ENCODE results near the gene KLHL33. TPM values are rescaled to one million over a fixed set of nuclear protein-coding genes. Genes with fewer than 3 reads are reported as not detected.
A peak's percentile ranks its signal among the peaks of the same experiment; 100 is the strongest.

KLHL33 gene
- total RNA-seq, 4 donors from 2014 or later: 0.27 to 2.0 (median 0.36) TPM

DNA sequence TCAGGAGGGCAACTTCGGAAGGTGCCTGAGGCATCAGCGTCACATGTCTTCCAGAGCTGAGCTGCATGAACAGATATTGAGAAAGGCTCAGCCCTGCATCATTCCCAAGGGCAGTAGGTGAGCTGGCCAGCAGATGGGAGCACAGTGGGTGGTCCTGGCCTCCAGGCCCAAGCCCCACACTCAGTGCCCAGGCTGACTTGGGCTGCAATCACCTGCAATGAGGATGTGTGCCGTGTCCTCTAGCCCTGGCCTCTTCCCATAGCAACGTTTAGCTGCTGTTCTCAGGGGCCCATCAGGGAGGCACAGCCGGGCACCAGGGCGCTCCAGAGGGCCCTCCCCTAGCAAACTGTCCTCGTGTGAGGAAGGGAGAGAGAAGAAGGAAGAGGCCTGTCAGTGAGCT lies 54.6 kb downstream of the KLHL33 start:
- Histone ChIP-seq H3K36me3 (peaks cover 93 to 98% of the 10 kb centered on the region in 2 donors), H3K4me3 (replicated peaks in 1 of 3) (no peak overlapping the region), H3K9me3 (no peaks in the 10 kb centered on the region), H3K27me3 (no peaks in the 10 kb centered on the region), H3K4me1 (no peaks in the 10 kb centered on the region), H3K27ac (no peak overlapping the region)
- intact Hi-C loops (cut with DNase I): no loop called here
- 89% methylated on average over 7 of the region's 7 CpGs for WGBS, 2 donors
- TF ChIP-seq CTCF (IDR thresholded peaks at IDR 0.05) (no peak), POLR2A (IDR thresholded peaks at IDR 0.05) (no peak)
- DNase-seq: no peak

DNA sequence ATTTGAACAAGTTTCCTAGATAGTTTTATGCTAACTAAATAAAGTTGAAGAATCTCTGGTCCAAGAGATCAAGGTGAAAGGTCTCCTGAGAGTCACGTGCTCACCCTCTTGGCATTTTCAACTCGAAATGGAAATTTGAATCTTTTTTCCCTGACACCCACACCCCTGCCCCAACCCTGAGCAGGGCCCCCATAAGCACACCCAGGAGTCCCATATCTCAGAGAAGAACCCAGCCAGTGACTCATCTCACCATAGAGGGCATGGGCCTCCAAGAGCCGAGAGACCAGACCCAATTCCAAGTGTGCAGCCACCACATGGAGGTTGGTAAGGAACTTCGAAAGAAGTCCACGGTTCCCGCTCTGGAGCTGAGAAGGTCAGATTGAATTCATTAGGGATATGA lies 55.3 kb downstream of the KLHL33 start:
- TF ChIP-seq POLR2A (IDR thresholded peaks at IDR 0.05) (no peak), CTCF (IDR thresholded peaks at IDR 0.05) (no peak)
- DNase-seq: no peak
- WGBS, 2 donors: 87 to 95% methylated on average over 6 of the region's 6 CpGs
- Histone ChIP-seq H3K27ac (no peak overlapping the region), H3K9me3 (no peaks in the 10 kb centered on the region), H3K4me3 (replicated peaks in 1 of 3) (no peak overlapping the region), H3K36me3 (peaks cover 93 to 98% of the 10 kb centered on the region in 2 donors), H3K4me1 (no peaks in the 10 kb centered on the region), H3K27me3 (no peaks in the 10 kb centered on the region)
- intact Hi-C loops (cut with DNase I): no loop called here

GRCh38 chr14:20379743-20380142 lies 56.2 kb downstream of the KLHL33 start:
- 67 to 74% methylated on average over 1 of the region's 1 CpG for WGBS, 2 donors
- intact Hi-C loops (cut with DNase I): no loop called here

GRCh38 chr14:20377171-20377570 lies 58.8 kb downstream of the KLHL33 start:
- peak; percentile 51 to 55 for DNase-seq
- TF ChIP-seq POLR2A (IDR thresholded peaks at IDR 0.05) (no peak), CTCF (IDR thresholded peaks at IDR 0.05) (no peak)
- Histone ChIP-seq H3K36me3 (peaks cover 91 to 97% of the 10 kb centered on the region in 2 donors), H3K27ac (no peak overlapping the region), H3K4me1 (no peaks in the 10 kb centered on the region), H3K27me3 (no peaks in the 10 kb centered on the region), H3K9me3 (no peaks in the 10 kb centered on the region), H3K4me3 (replicated peaks in 1 of 3) (no peak overlapping the region)
- intact Hi-C loops (cut with DNase I): no loop called here
- WGBS, 2 donors: 94 to 100% methylated on average over 2 of the region's 2 CpGs

More at GRCh38 chr14:20379743-20380142, 56.2 kb downstream of the KLHL33 start:
- TF ChIP-seq CTCF (IDR thresholded peaks at IDR 0.05): no peak
- TF ChIP-seq POLR2A (IDR thresholded peaks at IDR 0.05): no peak
- DNase-seq: no peak
- Histone ChIP-seq H3K4me1 (no peaks in the 10 kb centered on the region), H3K36me3 (peaks cover 91 to 97% of the 10 kb centered on the region in 2 donors), H3K4me3 (replicated peaks in 1 of 3) (no peak overlapping the region), H3K9me3 (no peaks in the 10 kb centered on the region), H3K27ac (no peak overlapping the region), H3K27me3 (no peaks in the 10 kb centered on the region)

DNA sequence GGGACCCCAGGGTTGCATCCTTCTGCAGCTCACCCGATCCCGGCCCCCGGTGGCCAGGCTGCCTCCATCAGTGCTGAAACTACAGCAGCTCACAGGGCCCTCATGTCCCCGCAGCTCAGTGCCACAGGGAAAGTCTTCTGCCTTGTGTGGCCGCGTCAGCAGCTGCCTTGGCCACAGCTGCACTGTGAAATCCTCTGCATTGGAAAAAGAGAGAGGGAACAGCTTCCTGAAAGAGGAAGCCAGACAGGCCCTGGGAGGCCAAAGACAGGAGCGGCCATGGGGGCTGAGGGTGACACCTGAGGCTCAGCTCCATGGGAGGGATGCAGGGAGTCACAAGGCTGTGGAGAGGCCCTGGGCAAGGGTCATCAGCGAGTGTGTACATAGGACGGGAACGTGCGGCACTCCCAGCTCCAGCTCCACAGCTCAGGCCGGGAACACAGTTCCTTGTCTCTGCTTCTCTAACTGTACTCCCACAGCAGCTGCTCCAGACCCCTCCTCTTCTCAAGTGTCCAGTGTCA lies 59.8 kb downstream of the KLHL33 start:
- Histone ChIP-seq H3K4me3 (replicated peaks in 1 of 3) (no peak overlapping the region), H3K9me3 (no peaks in the 10 kb centered on the region), H3K36me3 (peaks cover 80 to 97% of the 10 kb centered on the region in 2 donors), H3K27me3 (no peaks in the 10 kb centered on the region), H3K27ac (no peak overlapping the region), H3K4me1 (no peaks in the 10 kb centered on the region)
- intact Hi-C loops (cut with DNase I): no loop called here
- DNase-seq: no peak
- no peak for TF ChIP-seq CTCF (IDR thresholded peaks at IDR 0.05)
- TF ChIP-seq POLR2A (IDR thresholded peaks at IDR 0.05): no peak
- WGBS, 2 donors: 90 to 95% methylated on average over 11 to 12 of the region's 12 CpGs

Small RNAs within 50 kb of the gene (small RNA-seq; reads per million reads assigned to genes)
- gene RNA5SP382: 2.6 reads per million, percentile 69 among the genes with 10 or more reads in this experiment

Other genes starting within 250 kb of the KLHL33 start
- gene OR11G2, start 245.3 kb downstream of the KLHL33 start, total RNA-seq: not detected
- not detected for gene OR11H6, start 212.5 kb downstream of the KLHL33 start, total RNA-seq
- not detected for gene OR11H7, start 207.2 kb downstream of the KLHL33 start, total RNA-seq
- gene OR11H4, start 196.9 kb downstream of the KLHL33 start, total RNA-seq: not detected
- 10 to 100 TPM; 15.9 to 44.2 (median 19.2) TPM for gene TTC5, start 130.2 kb downstream of the KLHL33 start, total RNA-seq
- gene CCNB1IP1, start 102.9 kb downstream of the KLHL33 start, total RNA-seq: 100 to 1,000 TPM in 2 of 4 donors, 10 to 100 TPM in 2; 57.2 to 150 (median 92.9) TPM
- 10 to 100 TPM in 2 of 4 donors, 1 to 10 TPM in 2; 8.8 to 14.6 (median 9.7) TPM for gene PARP2, start 92.5 kb downstream of the KLHL33 start, total RNA-seq
- 10 to 100 TPM; 26.6 to 39.3 (median 29.7) TPM for gene TEP1, start 22.7 kb downstream of the KLHL33 start, total RNA-seq
- 10 to 100 TPM; 56.7 to 88.8 (median 75.0) TPM for gene OSGEP, start 18.6 kb upstream of the KLHL33 start, total RNA-seq
- gene APEX1, start 19.1 kb upstream of the KLHL33 start, total RNA-seq: 100 to 1,000 TPM; 133 to 179 (median 142) TPM
- 10 to 100 TPM; 15.4 to 29.1 (median 23.1) TPM for gene PIP4P1, start 25.3 kb upstream of the KLHL33 start, total RNA-seq
- 10 to 100 TPM; 13.9 to 29.3 (median 18.7) TPM for gene PNP, start 33.2 kb upstream of the KLHL33 start, total RNA-seq
- not detected for gene RNASE10, start 69.4 kb upstream of the KLHL33 start, total RNA-seq
- not detected for gene RNASE9, start 124.9 kb upstream of the KLHL33 start, total RNA-seq
- not detected for gene RNASE11, start 151.8 kb upstream of the KLHL33 start, total RNA-seq
- not detected for gene RNASE12, start 155.2 kb upstream of the KLHL33 start, total RNA-seq
- not detected for gene OR6S1, start 205.5 kb upstream of the KLHL33 start, total RNA-seq
- 10 to 100 TPM; 15.5 to 58.9 (median 45.8) TPM for gene RNASE4, start 248.4 kb upstream of the KLHL33 start, total RNA-seq